ENCODE data around the gene TBL1X. TPM values are rescaled to one million over a fixed set of nuclear protein-coding genes. Genes with fewer than 3 reads are reported as not detected.

TBL1X gene
- polyA plus RNA-seq, 3 donors, result 12.5 to 19.5 (median 13.8) TPM

GRCh38 chrX:9488586-9488985, 23.7 kb downstream of the TBL1X start:
- peaks cover 41% of the 10 kb centered on the region for H3K4me1 Mint-ChIP-seq
- Histone ChIP-seq H4K20me1 (ENCODE audit: insufficient read depth, low read length) (peaks cover 100% of the 10 kb centered on the region), H3K9ac (ENCODE audit: insufficient read depth, low read length, poor library complexity, severe bottlenecking) (no peak overlapping the region), H3K4me2 (replicated peaks; ENCODE audit: extremely low read depth, low read length, poor library complexity, severe bottlenecking) (no peak overlapping the region), H3K27ac (ENCODE audit: low read depth in 1 of 2, low read length in 2 of 2) (no peak overlapping the region), H3K4me1 (ENCODE audit: control insufficient read depth in 1 of 2, insufficient read depth in 2 of 2, low read length in 2 of 2) (peaks cover 0 to 8% of the 10 kb centered on the region in 2 donors), H3K79me2 (ENCODE audit: insufficient read depth, low read length) (peaks cover 44% of the 10 kb centered on the region), H3K27me3 (ENCODE audit: control insufficient read depth in 2 of 2, insufficient read depth in 2 of 2, low read length in 2 of 2) (peaks cover 0 to 6% of the 10 kb centered on the region in 2 donors), H3K9me3 (replicated peaks in 1 of 2; ENCODE audit: control insufficient read depth in 1 of 2, insufficient read depth in 1 of 2, low read length in 2 of 2) (no peaks in the 10 kb centered on the region), H3K36me3 (replicated peaks in 1 of 2; ENCODE audit: control insufficient read depth in 1 of 2, insufficient read depth in 2 of 2, low read length in 2 of 2) (peaks cover 0 to 4% of the 10 kb centered on the region in 2 donors), H3K4me3 (replicated peaks in 1 of 3; ENCODE audit: low read depth in 2 of 3, low read length in 3 of 3) (no peak overlapping the region), H2AFZ (ENCODE audit: insufficient read depth, low read depth, low read length, poor library complexity, severe bottlenecking) (no peak overlapping the region)
- intact Hi-C loops (cut with micrococcal nuclease), result no loop called here
- peaks cover 16 to 18% of the 10 kb centered on the region in 2 donors for H3K36me3 Mint-ChIP-seq
- H3K9me3 Mint-ChIP-seq, result peaks cover 0 to 6% (median 3%) of the 10 kb centered on the region in 7 donors
- no CpG with 5 or more reads among the region's 4 CpGs for WGBS (ENCODE audit: insufficient coverage)
- peak overlapping the region in 1 of 7 donors; percentile 24 for H3K27ac Mint-ChIP-seq
- no peak for TF ChIP-seq CTCF (IDR thresholded peaks at IDR 0.05)
- DNase-seq, result peak in 1 of 3 donors; percentile 40
- H3K4me3 Mint-ChIP-seq, result no peak overlapping the region
- H3K27me3 Mint-ChIP-seq (ENCODE audit: low read depth in 3 of 3), result peaks cover 0 to 28% (median 3%) of the 10 kb centered on the region in 3 donors

GRCh38 chrX:9489234-9489633, 24.4 kb downstream of the TBL1X start:
- WGBS (ENCODE audit: insufficient coverage), result no CpG with 5 or more reads among the region's 1 CpG
- intact Hi-C loops (cut with micrococcal nuclease), result no loop called here
- Histone ChIP-seq H4K20me1 (ENCODE audit: insufficient read depth, low read length) (peaks cover 100% of the 10 kb centered on the region), H2AFZ (ENCODE audit: insufficient read depth, low read depth, low read length, poor library complexity, severe bottlenecking) (no peak overlapping the region), H3K27me3 (ENCODE audit: control insufficient read depth in 2 of 2, insufficient read depth in 2 of 2, low read length in 2 of 2) (peaks cover 0 to 6% of the 10 kb centered on the region in 2 donors), H3K27ac (ENCODE audit: low read depth in 1 of 2, low read length in 2 of 2) (no peak overlapping the region), H3K4me1 (ENCODE audit: control insufficient read depth in 1 of 2, insufficient read depth in 2 of 2, low read length in 2 of 2) (peaks cover 0 to 12% of the 10 kb centered on the region in 2 donors), H3K4me2 (replicated peaks; ENCODE audit: extremely low read depth, low read length, poor library complexity, severe bottlenecking) (no peak overlapping the region), H3K9me3 (replicated peaks in 1 of 2; ENCODE audit: control insufficient read depth in 1 of 2, insufficient read depth in 1 of 2, low read length in 2 of 2) (no peaks in the 10 kb centered on the region), H3K4me3 (replicated peaks in 1 of 3; ENCODE audit: low read depth in 2 of 3, low read length in 3 of 3) (no peak overlapping the region), H3K79me2 (ENCODE audit: insufficient read depth, low read length) (peaks cover 44% of the 10 kb centered on the region), H3K36me3 (replicated peaks in 1 of 2; ENCODE audit: control insufficient read depth in 1 of 2, insufficient read depth in 2 of 2, low read length in 2 of 2) (peaks cover 0 to 4% of the 10 kb centered on the region in 2 donors), H3K9ac (ENCODE audit: insufficient read depth, low read length, poor library complexity, severe bottlenecking) (no peak overlapping the region)
- TF ChIP-seq CTCF (IDR thresholded peaks at IDR 0.05), result no peak
- Mint-ChIP-seq H3K4me3 (no peak overlapping the region), H3K36me3 (peaks cover 12% of the 10 kb centered on the region in 2 donors), H3K4me1 (peaks cover 45% of the 10 kb centered on the region), H3K9me3 (peaks cover 0 to 6% (median 3%) of the 10 kb centered on the region in 7 donors), H3K27me3 (ENCODE audit: low read depth in 3 of 3) (peaks cover 0 to 22% (median 3%) of the 10 kb centered on the region in 3 donors), H3K27ac (peak overlapping the region in 1 of 7 donors; percentile 59)
- DNase-seq, result no peak
